Astrocyte (in vitro differentiated cells and primary cell): ENCODE results near the gene MRPL4. TPM values are rescaled to one million over a fixed set of nuclear protein-coding genes. Genes with fewer than 3 reads are reported as not detected.
A peak's percentile ranks its signal among the peaks of the same experiment; 100 is the strongest.

Experiments used
- DNase-seq: peaks from one replicate; pipeline ENCODE4 v3.0.0-alpha.2; 2010; ENCODE audit warnings: low read depth
- FAIRE-seq: peaks from 2 replicates; lab custom pipeline; 2011; peaks lifted over from hg19 to GRCh38; lab: Jason Lieb, UNC
- H2AFZ ChIP-seq: 2 replicates; pipeline ENCODE4 v1.6.0; 2012; ENCODE audit warnings: low read depth, low read length, inconsistent platforms
- H3K27ac ChIP-seq: 2 replicates; pipeline ENCODE4 v1.5.1; 2011; ENCODE audit warnings: low read depth, low read length, inconsistent platforms
- H3K27me3 ChIP-seq: 2 replicates; pipeline ENCODE4 v1.6.0; 2011; ENCODE audit warnings: low read length, inconsistent platforms; ENCODE audit not compliant: insufficient read depth
- H3K36me3 ChIP-seq: 2 replicates; pipeline ENCODE4 v1.5.1; 2011; ENCODE audit warnings: low read length, inconsistent platforms; ENCODE audit not compliant: insufficient read depth
- H3K4me1 ChIP-seq: 2 replicates; pipeline ENCODE4 v1.5.1; 2011; ENCODE audit warnings: low read length, inconsistent platforms; ENCODE audit not compliant: insufficient read depth
- H3K4me2 ChIP-seq: 2 replicates; pipeline ENCODE4 v1.6.0; 2012; ENCODE audit warnings: low read length, inconsistent platforms
- H3K4me3 ChIP-seq: 2 replicates; pipeline ENCODE4 v1.5.1; 2011; ENCODE audit warnings: low read depth, mild to moderate bottlenecking, low read length, inconsistent platforms; ENCODE audit not compliant: insufficient read depth
- H3K79me2 ChIP-seq: 2 replicates; pipeline ENCODE4 v1.6.0; 2012; ENCODE audit warnings: mild to moderate bottlenecking, low read length, inconsistent platforms; ENCODE audit not compliant: insufficient read depth
- H3K9ac ChIP-seq: 2 replicates; pipeline ENCODE4 v1.6.0; 2012; ENCODE audit warnings: mild to moderate bottlenecking, low read length, inconsistent platforms
- H3K9me3 ChIP-seq: 2 replicates; pipeline ENCODE4 v1.5.1; 2012; ENCODE audit warnings: low read depth, mild to moderate bottlenecking, low read length, inconsistent platforms; ENCODE audit not compliant: insufficient read depth
- H4K20me1 ChIP-seq: 2 replicates; pipeline ENCODE4 v1.6.0; 2012; ENCODE audit warnings: low read length, inconsistent platforms; ENCODE audit not compliant: insufficient read depth
- H3K27ac Mint-ChIP-seq: one replicate; pipeline ENCODE4 v1.8.0; 2021; ENCODE audit warnings: mild to moderate bottlenecking, mixed read lengths; ENCODE audit not compliant: unreplicated experiment
- H3K27me3 Mint-ChIP-seq: one replicate; pipeline ENCODE4 v1.8.0; 2021; ENCODE audit warnings: low read depth, mixed read lengths; ENCODE audit not compliant: unreplicated experiment
- H3K36me3 Mint-ChIP-seq: one replicate; pipeline ENCODE4 v1.8.0; 2021; ENCODE audit warnings: low read depth, mixed read lengths; ENCODE audit not compliant: unreplicated experiment
- H3K4me1 Mint-ChIP-seq: one replicate; pipeline ENCODE4 v1.8.0; 2021; ENCODE audit warnings: low read depth, mixed read lengths; ENCODE audit not compliant: unreplicated experiment
- H3K4me3 Mint-ChIP-seq: one replicate; pipeline ENCODE4 v1.8.0; 2021; ENCODE audit warnings: mild to moderate bottlenecking, moderate library complexity, mixed read lengths; ENCODE audit not compliant: unreplicated experiment
- H3K9me3 Mint-ChIP-seq: one replicate; pipeline ENCODE4 v1.8.0; 2021; ENCODE audit warnings: mild to moderate bottlenecking, mixed read lengths; ENCODE audit not compliant: unreplicated experiment
- EZH2 ChIP-seq: IDR thresholded peaks from 2 replicates; pipeline ENCODE4 v1.6.1; 2012; ENCODE audit warnings: mild to moderate bottlenecking, low read length, inconsistent platforms; ENCODE audit not compliant: insufficient read depth
- total RNA-seq: library from RNA; stranded (reverse); gene quantifications from 2 replicates; pipeline ENCODE4 v1.2.1, GENCODE V29; 2021
- TF ChIP-seq, protein P1 (sequence below): IDR thresholded peaks from 2 replicates; pipeline ENCODE4 v1.5.1; 2011; ENCODE audit warnings: low read depth, mild to moderate bottlenecking, inconsistent platforms, low read length, moderate library complexity; ENCODE audit not compliant: insufficient read depth

The MRPL4 gene
- total RNA-seq, 1 donor from 2014 or later, result 60.3 TPM

DNA sequence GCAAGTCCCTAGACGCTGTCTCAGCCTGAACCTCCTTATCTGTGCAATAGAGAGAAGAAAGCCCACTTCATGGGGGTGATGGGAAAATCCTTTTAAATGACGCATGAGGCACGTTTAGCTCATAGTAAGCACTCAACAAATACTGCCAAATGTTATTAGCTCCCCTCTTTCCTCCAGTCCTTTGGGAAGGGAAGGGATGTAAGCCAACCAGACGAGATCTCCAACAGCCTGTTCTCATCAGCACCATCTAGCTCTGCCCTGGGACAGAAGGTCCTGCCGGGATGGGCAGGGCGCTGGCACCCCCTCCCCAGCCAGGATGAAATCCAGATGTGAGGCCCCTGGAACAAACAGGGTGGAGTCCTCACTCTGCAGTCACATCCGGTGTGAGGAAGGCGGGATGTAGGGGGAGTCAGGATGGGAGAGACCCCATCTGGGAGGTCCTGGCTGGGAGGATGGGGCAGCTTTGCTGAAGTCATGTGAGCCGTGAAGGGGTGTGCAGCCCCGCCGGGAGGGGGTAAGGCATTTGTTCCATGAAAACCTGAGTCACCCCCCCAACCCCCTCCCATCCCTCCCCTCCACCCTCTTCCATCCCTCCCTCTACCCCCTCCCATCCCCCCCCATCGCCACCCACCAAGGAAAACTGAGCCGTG is 25.5 kb upstream of the MRPL4 start:
- no peaks in the 10 kb centered on the region for H3K27me3 Mint-ChIP-seq
- H3K36me3 Mint-ChIP-seq, result peaks cover 13% of the 10 kb centered on the region
- FAIRE-seq (no peak), DNase-seq (peak; percentile 54)
- no peak overlapping the region for H3K4me3 ChIP-seq
- H2AFZ ChIP-seq, result no peak overlapping the region
- H3K4me1 ChIP-seq, result peaks cover 8% of the 10 kb centered on the region
- H4K20me1 ChIP-seq, result peaks cover 25% of the 10 kb centered on the region
- no peaks in the 10 kb centered on the region for H3K9me3 Mint-ChIP-seq
- no peaks in the 10 kb centered on the region for H3K9me3 ChIP-seq
- no peak for TF ChIP-seq EZH2
- TF ChIP-seq, protein P1, sequence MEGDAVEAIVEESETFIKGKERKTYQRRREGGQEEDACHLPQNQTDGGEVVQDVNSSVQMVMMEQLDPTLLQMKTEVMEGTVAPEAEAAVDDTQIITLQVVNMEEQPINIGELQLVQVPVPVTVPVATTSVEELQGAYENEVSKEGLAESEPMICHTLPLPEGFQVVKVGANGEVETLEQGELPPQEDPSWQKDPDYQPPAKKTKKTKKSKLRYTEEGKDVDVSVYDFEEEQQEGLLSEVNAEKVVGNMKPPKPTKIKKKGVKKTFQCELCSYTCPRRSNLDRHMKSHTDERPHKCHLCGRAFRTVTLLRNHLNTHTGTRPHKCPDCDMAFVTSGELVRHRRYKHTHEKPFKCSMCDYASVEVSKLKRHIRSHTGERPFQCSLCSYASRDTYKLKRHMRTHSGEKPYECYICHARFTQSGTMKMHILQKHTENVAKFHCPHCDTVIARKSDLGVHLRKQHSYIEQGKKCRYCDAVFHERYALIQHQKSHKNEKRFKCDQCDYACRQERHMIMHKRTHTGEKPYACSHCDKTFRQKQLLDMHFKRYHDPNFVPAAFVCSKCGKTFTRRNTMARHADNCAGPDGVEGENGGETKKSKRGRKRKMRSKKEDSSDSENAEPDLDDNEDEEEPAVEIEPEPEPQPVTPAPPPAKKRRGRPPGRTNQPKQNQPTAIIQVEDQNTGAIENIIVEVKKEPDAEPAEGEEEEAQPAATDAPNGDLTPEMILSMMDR, result no peak
- H3K27ac Mint-ChIP-seq, result no peak overlapping the region
- peaks cover 2% of the 10 kb centered on the region for H3K4me1 Mint-ChIP-seq
- H3K4me2 ChIP-seq, result peak overlapping the region; percentile 48
- H3K27me3 ChIP-seq, result no peaks in the 10 kb centered on the region
- peaks cover 23% of the 10 kb centered on the region for H3K79me2 ChIP-seq
- peak overlapping the region; percentile 20 for H3K9ac ChIP-seq
- H3K4me3 Mint-ChIP-seq, result no peak overlapping the region
- H3K27ac ChIP-seq, result peak overlapping the region; percentile 50
- no peaks in the 10 kb centered on the region for H3K36me3 ChIP-seq

DNA sequence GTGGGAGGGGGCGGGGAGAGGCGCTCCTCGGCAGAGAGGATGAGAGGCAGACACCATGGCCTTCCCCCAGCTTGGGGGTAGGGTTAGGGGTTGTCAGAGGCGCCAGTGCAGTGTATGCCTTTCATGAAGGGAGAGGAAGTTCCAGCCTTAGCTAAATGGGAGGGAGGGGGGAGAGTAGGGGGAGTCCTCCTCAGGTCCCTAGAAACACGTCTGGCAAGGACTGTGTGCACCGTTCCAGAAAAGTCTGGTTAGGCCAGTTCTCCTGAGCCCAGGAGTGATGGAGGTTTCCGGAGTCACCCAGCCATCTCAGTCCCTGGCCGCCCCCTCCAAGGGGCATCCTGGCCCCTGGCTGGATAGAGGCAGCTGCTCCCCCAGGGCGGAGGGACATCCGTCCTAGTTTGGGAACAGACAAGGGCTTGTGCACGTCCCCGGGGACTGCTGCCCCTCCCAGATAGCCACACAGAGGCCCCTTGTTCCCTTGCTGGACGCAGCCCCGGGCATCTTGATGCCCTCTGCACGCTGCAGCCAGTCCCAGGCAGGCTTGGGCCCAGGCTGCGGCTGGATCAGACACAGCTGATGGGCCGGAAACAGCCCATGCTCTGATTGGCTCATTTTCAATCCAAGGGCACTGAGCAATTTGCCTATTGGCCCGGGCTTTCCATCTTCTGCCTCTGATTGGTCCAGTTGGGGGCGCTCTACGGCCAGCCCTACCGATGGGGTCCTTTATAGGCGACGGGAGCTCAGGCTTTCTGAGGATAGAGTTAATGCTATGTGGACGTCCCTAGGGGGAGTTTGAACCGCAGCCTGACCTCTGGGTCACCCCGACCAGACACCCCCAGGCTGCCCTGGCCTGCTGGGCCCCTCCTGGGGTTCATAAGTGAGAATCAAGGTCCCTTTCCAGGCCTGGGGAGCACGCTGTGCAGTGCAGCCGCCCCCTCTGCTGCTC is 24.7 kb upstream of the MRPL4 start:
- Histone ChIP-seq H3K27ac (peak overlapping the region; percentile 30), H4K20me1 (peaks cover 25% of the 10 kb centered on the region), H3K4me3 (no peak overlapping the region), H3K79me2 (peaks cover 23% of the 10 kb centered on the region), H2AFZ (no peak overlapping the region), H3K9me3 (no peaks in the 10 kb centered on the region), H3K9ac (peak overlapping the region; percentile 14), H3K4me1 (peaks cover 8% of the 10 kb centered on the region), H3K27me3 (no peaks in the 10 kb centered on the region), H3K4me2 (peak overlapping the region; percentile 39), H3K36me3 (no peaks in the 10 kb centered on the region)
- FAIRE-seq (no peak), DNase-seq (no peak)
- TF ChIP-seq EZH2, result no peak
- TF ChIP-seq, protein P1, result no peak
- H3K9me3 Mint-ChIP-seq, result no peaks in the 10 kb centered on the region
- H3K27ac Mint-ChIP-seq, result no peak overlapping the region
- H3K27me3 Mint-ChIP-seq, result no peaks in the 10 kb centered on the region
- H3K4me1 Mint-ChIP-seq, result peaks cover 2% of the 10 kb centered on the region
- peaks cover 10% of the 10 kb centered on the region for H3K36me3 Mint-ChIP-seq
- no peak overlapping the region for H3K4me3 Mint-ChIP-seq
